ENCODE measurements around the gene ATG9A.
"Not testable (repeated sequence)": the region's sequence is repeated elsewhere in the genome, so short reads cannot be mapped to it uniquely, and the experiment has no call there.

GRCh38 chr2:219201331-219201730 is 28.1 kb downstream of the ATG9A start:
- TF ChIP-seq, protein P1, sequence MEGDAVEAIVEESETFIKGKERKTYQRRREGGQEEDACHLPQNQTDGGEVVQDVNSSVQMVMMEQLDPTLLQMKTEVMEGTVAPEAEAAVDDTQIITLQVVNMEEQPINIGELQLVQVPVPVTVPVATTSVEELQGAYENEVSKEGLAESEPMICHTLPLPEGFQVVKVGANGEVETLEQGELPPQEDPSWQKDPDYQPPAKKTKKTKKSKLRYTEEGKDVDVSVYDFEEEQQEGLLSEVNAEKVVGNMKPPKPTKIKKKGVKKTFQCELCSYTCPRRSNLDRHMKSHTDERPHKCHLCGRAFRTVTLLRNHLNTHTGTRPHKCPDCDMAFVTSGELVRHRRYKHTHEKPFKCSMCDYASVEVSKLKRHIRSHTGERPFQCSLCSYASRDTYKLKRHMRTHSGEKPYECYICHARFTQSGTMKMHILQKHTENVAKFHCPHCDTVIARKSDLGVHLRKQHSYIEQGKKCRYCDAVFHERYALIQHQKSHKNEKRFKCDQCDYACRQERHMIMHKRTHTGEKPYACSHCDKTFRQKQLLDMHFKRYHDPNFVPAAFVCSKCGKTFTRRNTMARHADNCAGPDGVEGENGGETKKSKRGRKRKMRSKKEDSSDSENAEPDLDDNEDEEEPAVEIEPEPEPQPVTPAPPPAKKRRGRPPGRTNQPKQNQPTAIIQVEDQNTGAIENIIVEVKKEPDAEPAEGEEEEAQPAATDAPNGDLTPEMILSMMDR (IDR thresholded peaks at IDR 0.05): not testable (repeated sequence)
- not testable (repeated sequence) for TF ChIP-seq EZH2 (IDR thresholded peaks at IDR 0.05; ENCODE audit: borderline replicate concordance, insufficient read depth, low read depth, low read length, poor library complexity, severe bottlenecking)
